ENCODE data around the gene MBNL1.

Gene MBNL1

GRCh38 chr3:152448091-152448490 is 179.4 kb downstream of the MBNL1 start:
- no peak for DNase-seq (ENCODE audit: low spot score)

DNA sequence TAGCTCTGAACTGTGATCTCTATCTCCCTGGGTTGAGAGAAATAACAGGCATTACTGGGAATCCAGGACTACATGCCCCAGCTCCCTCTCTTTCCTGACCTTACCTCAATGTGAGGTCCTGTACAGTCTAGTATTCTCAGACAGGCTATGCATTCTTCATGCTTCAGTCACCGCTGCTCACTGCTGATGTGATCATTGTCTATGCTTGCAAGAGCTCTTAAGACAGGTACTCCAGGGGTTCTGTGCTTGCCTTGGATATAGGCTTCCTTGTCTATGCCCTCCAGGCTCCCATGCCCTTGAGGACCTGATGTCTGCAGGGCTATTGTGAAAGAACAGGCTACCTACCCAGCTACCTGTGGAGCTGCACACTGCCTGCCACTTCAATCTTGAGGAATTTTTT is 183.6 kb downstream of the MBNL1 start:
- DNase-seq (ENCODE audit: low spot score) = no peak
- TF ChIP-seq, protein P1, sequence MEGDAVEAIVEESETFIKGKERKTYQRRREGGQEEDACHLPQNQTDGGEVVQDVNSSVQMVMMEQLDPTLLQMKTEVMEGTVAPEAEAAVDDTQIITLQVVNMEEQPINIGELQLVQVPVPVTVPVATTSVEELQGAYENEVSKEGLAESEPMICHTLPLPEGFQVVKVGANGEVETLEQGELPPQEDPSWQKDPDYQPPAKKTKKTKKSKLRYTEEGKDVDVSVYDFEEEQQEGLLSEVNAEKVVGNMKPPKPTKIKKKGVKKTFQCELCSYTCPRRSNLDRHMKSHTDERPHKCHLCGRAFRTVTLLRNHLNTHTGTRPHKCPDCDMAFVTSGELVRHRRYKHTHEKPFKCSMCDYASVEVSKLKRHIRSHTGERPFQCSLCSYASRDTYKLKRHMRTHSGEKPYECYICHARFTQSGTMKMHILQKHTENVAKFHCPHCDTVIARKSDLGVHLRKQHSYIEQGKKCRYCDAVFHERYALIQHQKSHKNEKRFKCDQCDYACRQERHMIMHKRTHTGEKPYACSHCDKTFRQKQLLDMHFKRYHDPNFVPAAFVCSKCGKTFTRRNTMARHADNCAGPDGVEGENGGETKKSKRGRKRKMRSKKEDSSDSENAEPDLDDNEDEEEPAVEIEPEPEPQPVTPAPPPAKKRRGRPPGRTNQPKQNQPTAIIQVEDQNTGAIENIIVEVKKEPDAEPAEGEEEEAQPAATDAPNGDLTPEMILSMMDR (IDR thresholded peaks at IDR 0.05; ENCODE audit: extremely low read depth, missing control alignments) = no peak

More at GRCh38 chr3:152448091-152448490, 179.4 kb downstream of the MBNL1 start:
- TF ChIP-seq, protein P1 (IDR thresholded peaks at IDR 0.05; ENCODE audit: extremely low read depth, missing control alignments) = no peak

DNA sequence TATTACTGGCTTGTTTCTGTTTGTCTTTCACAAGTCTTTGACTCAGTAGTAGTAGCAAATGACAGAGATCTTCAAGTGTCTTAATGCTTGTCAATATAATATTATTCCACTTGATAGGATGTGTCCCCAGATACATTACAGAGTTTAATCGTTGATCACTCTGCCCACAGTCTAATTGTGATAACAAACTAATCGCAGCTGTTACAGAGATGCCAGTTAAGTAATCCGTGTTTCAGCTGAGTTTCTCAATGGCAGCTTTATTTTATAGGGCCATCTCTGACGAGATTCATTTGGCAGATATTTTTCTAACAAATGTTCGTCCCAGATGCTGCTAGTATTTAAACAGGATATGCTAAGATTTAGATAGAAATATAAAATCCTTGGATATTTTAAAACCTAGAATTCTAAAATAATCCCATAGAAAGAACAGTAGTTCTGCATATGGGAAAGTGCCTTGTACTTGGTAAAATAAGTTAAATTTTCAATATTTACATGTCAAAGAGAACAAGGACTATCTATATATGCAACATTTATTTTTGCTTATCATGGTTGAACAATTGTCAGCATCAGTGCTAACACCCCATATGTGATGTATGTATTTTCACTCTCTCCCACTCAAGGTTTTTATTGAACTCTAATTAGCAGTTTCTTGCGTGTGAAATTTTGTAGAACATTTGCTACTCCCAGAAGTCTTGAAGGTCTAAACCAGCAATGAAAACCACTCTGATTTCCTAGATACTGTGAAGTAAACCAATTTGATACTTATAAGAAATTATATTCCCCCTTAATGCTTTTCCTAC is 185.5 kb downstream of the MBNL1 start:
- DNase-seq (ENCODE audit: low spot score) = no peak
- TF ChIP-seq, protein P1 (IDR thresholded peaks at IDR 0.05; ENCODE audit: extremely low read depth, missing control alignments) = no peak

DNA sequence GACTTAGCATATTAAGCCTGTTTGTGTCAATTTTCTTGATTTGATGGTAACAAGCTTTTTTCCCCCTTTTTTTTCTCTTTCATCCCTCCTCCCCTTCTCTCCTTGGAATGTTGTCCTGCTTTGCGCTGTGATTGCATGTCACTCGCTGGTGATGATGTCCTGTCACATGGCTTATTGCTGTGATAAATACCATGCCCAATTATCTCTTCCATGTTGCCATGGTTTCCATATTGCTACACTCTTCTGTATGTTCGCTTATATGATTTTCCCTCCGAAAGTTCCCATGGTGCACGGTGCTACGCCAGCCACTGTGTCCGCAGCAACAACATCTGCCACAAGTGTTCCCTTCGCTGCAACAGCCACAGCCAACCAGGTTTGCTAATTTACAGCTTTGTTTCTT is 187.3 kb downstream of the MBNL1 start:
- TF ChIP-seq, protein P1 (IDR thresholded peaks at IDR 0.05; ENCODE audit: extremely low read depth, missing control alignments) = no peak
- no peak for DNase-seq (ENCODE audit: low spot score)

DNA sequence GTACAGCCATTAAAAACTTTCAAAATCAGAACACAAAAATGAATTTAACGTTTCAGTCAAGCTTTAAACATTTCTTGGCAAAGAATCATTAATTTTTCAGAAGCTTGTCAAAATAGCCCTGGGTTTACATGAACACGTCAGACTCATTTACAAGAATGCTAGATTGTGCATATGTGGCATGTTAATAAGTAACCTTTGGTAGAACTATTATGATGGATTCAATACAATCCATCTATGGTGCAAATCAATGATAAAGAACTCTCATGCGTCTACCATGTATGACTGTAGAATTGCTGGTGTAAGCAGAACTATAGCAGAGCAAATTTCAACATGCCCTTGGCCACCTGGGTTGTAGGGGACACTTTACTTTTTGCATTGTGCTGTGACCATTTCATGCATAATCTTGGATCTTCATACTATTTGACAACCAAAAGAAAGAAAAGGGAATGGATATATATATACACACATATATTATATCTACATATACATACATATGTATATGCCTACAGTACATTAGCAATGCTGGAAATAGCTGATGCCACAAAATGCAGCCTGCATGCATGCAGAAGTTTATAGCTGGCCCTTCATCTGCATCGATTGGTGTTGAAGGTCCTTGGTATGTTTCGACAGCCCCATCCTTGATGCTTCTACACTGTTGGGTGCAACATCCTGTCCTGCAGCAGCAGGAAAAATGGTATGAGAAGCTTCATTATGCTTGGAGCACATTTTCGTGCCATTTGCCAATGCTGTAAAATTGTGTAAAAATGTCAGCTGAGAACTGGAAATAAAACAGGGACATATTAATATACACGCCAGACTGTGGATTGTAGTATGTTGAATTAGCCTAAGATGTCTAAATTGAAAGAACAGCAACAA is 189.0 kb downstream of the MBNL1 start:
- DNase-seq (ENCODE audit: low spot score) = no peak
- TF ChIP-seq, protein P1 (IDR thresholded peaks at IDR 0.05; ENCODE audit: extremely low read depth, missing control alignments) = no peak

- TF ChIP-seq, protein P1 (IDR thresholded peaks at IDR 0.05; ENCODE audit: extremely low read depth, missing control alignments) = no peak
- no peak for DNase-seq (ENCODE audit: low spot score)
Observed at GRCh38 chr3:152458376-152459117, 189.8 kb downstream of the MBNL1 start.
